WTC11 (cell line): ENCODE results near the gene TRIM40. TPM values are rescaled to one million over a fixed set of nuclear protein-coding genes. Genes with fewer than 3 reads are reported as not detected.

Experiments
- ATAC-seq: fragments of 200-7000 bp; cut with Tn5 transposase; 2 replicates; pipeline ENCODE4 v1.10.0; 2021; ENCODE audit warnings: mild to moderate bottlenecking, moderate library complexity
- CTCF ChIA-PET: fragments of 300-600 bp; sonication (Branson Sonifier 250); formaldehyde crosslinking; loops from one replicate; lab custom pipeline; 2021; ENCODE audit warnings: antibody characterized with exemption; lab: Charles Lee
- POLR2A ChIA-PET: fragments of 350-600 bp; sonication (Branson Sonifier 250); formaldehyde crosslinking; loops from one replicate; lab custom pipeline; 2021; ENCODE audit warnings: antibody characterized with exemption; lab: Charles Lee
- DNase-seq: peaks from one replicate; pipeline ENCODE4 v3.0.0; 2021; ENCODE audit warnings: low spot score
- H3K27ac Mint-ChIP-seq: 2 replicates; pipeline ENCODE4 v1.8.0; 2021; ENCODE audit warnings: mixed read lengths
- H3K27me3 Mint-ChIP-seq: 2 replicates; pipeline ENCODE4 v1.8.0; 2021; ENCODE audit warnings: low read depth, mild to moderate bottlenecking, moderate library complexity, mixed read lengths
- H3K36me3 Mint-ChIP-seq: 2 replicates; pipeline ENCODE4 v1.8.0; 2021; ENCODE audit warnings: mixed read lengths
- H3K4me1 Mint-ChIP-seq: 2 replicates; pipeline ENCODE4 v1.8.0; 2022; ENCODE audit warnings: mixed read lengths
- H3K4me3 Mint-ChIP-seq: 2 replicates; pipeline ENCODE4 v1.8.0; 2021; ENCODE audit warnings: mild to moderate bottlenecking, moderate library complexity, mixed read lengths
- H3K9me3 Mint-ChIP-seq: 2 replicates; pipeline ENCODE4 v1.8.0; 2021; ENCODE audit warnings: mixed read lengths
- AFF4 ChIP-seq: sonication (generic); formaldehyde crosslinking; IDR thresholded peaks from 2 replicates; pipeline ENCODE4 v1.8.1; 2023; ENCODE audit warnings: mild to moderate bottlenecking, missing genetic modification reagents, borderline replicate concordance
- FOXK1 ChIP-seq: sonication (generic); formaldehyde crosslinking; IDR thresholded peaks from 2 replicates; pipeline ENCODE4 v1.8.0; 2022; ENCODE audit warnings: mild to moderate bottlenecking, moderate library complexity, missing genetic modification reagents
- FOXP1 ChIP-seq: sonication (generic); formaldehyde crosslinking; IDR thresholded peaks from 2 replicates; pipeline ENCODE4 v1.8.0; 2022; ENCODE audit warnings: missing genetic modification reagents, mild to moderate bottlenecking, moderate library complexity, borderline replicate concordance
- GABPB1 ChIP-seq: sonication (generic); formaldehyde crosslinking; IDR thresholded peaks from 2 replicates; pipeline ENCODE4 v1.8.1; 2023; ENCODE audit warnings: mild to moderate bottlenecking, missing genetic modification reagents
- IRF2 ChIP-seq: sonication (generic); formaldehyde crosslinking; IDR thresholded peaks from 2 replicates; pipeline ENCODE4 v1.8.0; 2022; ENCODE audit warnings: low read depth, missing genetic modification reagents, borderline replicate concordance
- MXD4 ChIP-seq: fragments of 250-450 bp; sonication (Bioruptor Pico); IDR thresholded peaks from 2 replicates; pipeline ENCODE4 v1.8.0; 2021; ENCODE audit warnings: mild to moderate bottlenecking, moderate library complexity, borderline replicate concordance
- NR3C1 ChIP-seq: sonication (generic); formaldehyde crosslinking; conservative IDR thresholded peaks from 2 replicates; pipeline ENCODE4 v1.8.1; 2023; ENCODE audit warnings: low read depth, mild to moderate bottlenecking, missing genetic modification reagents
- OVOL2 ChIP-seq: fragments of 250-450 bp; sonication (Bioruptor Pico); IDR thresholded peaks from 2 replicates; pipeline ENCODE4 v1.9.0; 2021; ENCODE audit warnings: mild to moderate bottlenecking, borderline replicate concordance
- PRRX2 ChIP-seq: fragments of 250-450 bp; sonication (Bioruptor Pico); IDR thresholded peaks from 2 replicates; pipeline ENCODE4 v1.8.0; 2021; ENCODE audit warnings: mild to moderate bottlenecking
- SMAD3 ChIP-seq: sonication (generic); formaldehyde crosslinking; IDR thresholded peaks from 2 replicates; pipeline ENCODE4 v1.8.0; 2022; ENCODE audit warnings: missing genetic modification reagents, mild to moderate bottlenecking, borderline replicate concordance
- TEAD4 ChIP-seq: sonication (generic); formaldehyde crosslinking; IDR thresholded peaks from 2 replicates; pipeline ENCODE4 v1.8.0; 2022; ENCODE audit warnings: mild to moderate bottlenecking, missing genetic modification reagents
- ZNF396 ChIP-seq: fragments of 250-450 bp; sonication (Bioruptor Pico); IDR thresholded peaks from 2 replicates; pipeline ENCODE4 v1.8.0; 2021; ENCODE audit warnings: mild to moderate bottlenecking, moderate library complexity, borderline replicate concordance
- ZNF416 ChIP-seq: fragments of 250-450 bp; sonication (Bioruptor Pico); IDR thresholded peaks from 2 replicates; pipeline ENCODE4 v1.9.0; 2021; ENCODE audit warnings: mild to moderate bottlenecking, inconsistent platforms
- total RNA-seq: library from RNA; stranded (reverse); gene quantifications from 3 replicates; pipeline ENCODE4 v1.2.3, GENCODE V29; 2021
- TF ChIP-seq, protein P1 (sequence below): sonication (generic); formaldehyde crosslinking; IDR thresholded peaks from 2 replicates; pipeline ENCODE4 v1.8.0; 2022; ENCODE audit warnings: missing genetic modification reagents
- TF ChIP-seq, protein P2 (sequence below): sonication (generic); formaldehyde crosslinking; IDR thresholded peaks from 2 replicates; pipeline ENCODE4 v1.8.1; 2023; ENCODE audit warnings: mild to moderate bottlenecking, missing genetic modification reagents, moderate library complexity
- TF ChIP-seq, protein P3 (sequence below): fragments of 200-600 bp; IDR thresholded peaks from 2 replicates; pipeline ENCODE4 v1.8.0; 2022; ENCODE audit warnings: antibody characterized with exemption

TRIM40 gene
- total RNA-seq, 1 experiment from 2014 or later, result not detected

GRCh38 chr6:30102414-30102969, 33.4 kb upstream of the TRIM40 start (continued):
- TF ChIP-seq, protein P1, sequence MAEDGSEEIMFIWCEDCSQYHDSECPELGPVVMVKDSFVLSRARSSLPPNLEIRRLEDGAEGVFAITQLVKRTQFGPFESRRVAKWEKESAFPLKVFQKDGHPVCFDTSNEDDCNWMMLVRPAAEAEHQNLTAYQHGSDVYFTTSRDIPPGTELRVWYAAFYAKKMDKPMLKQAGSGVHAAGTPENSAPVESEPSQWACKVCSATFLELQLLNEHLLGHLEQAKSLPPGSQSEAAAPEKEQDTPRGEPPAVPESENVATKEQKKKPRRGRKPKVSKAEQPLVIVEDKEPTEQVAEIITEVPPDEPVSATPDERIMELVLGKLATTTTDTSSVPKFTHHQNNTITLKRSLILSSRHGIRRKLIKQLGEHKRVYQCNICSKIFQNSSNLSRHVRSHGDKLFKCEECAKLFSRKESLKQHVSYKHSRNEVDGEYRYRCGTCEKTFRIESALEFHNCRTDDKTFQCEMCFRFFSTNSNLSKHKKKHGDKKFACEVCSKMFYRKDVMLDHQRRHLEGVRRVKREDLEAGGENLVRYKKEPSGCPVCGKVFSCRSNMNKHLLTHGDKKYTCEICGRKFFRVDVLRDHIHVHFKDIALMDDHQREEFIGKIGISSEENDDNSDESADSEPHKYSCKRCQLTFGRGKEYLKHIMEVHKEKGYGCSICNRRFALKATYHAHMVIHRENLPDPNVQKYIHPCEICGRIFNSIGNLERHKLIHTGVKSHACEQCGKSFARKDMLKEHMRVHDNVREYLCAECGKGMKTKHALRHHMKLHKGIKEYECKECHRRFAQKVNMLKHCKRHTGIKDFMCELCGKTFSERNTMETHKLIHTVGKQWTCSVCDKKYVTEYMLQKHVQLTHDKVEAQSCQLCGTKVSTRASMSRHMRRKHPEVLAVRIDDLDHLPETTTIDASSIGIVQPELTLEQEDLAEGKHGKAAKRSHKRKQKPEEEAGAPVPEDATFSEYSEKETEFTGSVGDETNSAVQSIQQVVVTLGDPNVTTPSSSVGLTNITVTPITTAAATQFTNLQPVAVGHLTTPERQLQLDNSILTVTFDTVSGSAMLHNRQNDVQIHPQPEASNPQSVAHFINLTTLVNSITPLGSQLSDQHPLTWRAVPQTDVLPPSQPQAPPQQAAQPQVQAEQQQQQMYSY (CRISPR knock-in tag), result no peak

DNA sequence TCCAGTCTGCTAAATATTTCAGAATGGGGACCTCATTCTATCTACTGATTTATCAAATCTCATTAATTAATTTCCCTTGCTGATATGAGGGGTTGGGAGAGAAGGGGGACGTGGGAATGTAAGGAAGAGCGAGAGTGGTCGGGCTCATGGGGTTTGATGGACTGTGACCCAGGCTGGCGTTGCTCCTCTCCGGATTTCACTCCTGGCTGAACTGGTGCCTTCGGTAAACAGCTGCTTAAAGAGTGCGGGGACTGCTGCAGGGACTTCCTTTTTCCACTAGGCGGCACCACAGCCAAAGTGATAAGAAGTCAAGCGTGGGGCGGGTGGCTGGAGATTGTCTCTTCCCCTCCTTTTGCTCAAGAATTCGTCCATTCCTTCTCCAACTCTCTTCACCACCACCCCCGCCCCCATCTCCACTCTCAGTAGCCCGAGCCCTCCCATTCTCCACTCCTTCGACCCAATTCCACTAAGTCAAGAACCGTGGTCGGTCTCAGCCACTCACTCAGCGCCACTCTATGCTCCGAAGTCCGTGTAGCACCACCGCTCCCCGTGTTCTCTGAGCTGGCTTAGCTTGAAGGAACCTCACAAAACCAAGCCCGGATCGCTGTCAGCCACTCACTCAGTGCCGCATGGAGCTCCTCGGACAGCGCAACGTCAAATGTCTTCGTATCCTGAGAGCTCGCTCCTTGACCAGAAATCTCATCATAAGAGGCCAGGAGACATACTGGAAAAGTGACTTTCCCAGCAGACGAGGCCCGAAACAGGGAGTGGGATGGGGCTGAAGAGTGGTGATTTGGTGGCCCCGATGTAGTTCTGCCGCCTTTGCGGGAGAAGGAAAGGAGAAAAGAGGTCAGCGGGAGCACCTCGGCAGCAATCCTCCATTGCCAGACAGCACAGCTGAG, 32.7 kb upstream of the TRIM40 start:
- Mint-ChIP-seq H3K36me3 (no peaks in the 10 kb centered on the region), H3K9me3 (no peaks in the 10 kb centered on the region), H3K27me3 (peaks cover 83% of the 10 kb centered on the region), H3K27ac (no peak overlapping the region), H3K4me1 (peaks cover 30% of the 10 kb centered on the region), H3K4me3 (peak overlapping the region; percentile 80)
- ChIA-PET POLR2A (interaction anchor here (1.0 kb wide), 2 partner anchors 28 to 29 kb away, joined by 3 read pairs; no protein-coding TSS in a partner anchor), CTCF (interaction anchor here (0.6 to 6.6 kb wide), 39 partner anchors 8 to 450 kb away, joined by 3 to 389 read pairs (median 4); partner anchors contain the start of genes POLR1H, RNF39, TRIM15 and TRIM26)
- ATAC-seq (peak; percentile 51), DNase-seq (peak; percentile 90)
- no peak for TF ChIP-seq IRF2 (CRISPR knock-in tag)
- TF ChIP-seq, protein P2, sequence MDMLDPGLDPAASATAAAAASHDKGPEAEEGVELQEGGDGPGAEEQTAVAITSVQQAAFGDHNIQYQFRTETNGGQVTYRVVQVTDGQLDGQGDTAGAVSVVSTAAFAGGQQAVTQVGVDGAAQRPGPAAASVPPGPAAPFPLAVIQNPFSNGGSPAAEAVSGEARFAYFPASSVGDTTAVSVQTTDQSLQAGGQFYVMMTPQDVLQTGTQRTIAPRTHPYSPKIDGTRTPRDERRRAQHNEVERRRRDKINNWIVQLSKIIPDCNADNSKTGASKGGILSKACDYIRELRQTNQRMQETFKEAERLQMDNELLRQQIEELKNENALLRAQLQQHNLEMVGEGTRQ, result no peak
- no peak; the same call in 1 of the 2 replicates for TF ChIP-seq GABPB1 (CRISPR knock-in tag)
- TF ChIP-seq ZNF416 (CRISPR knock-in tag), result no peak
- no peak for TF ChIP-seq ZNF396 (CRISPR knock-in tag)
- no peak for TF ChIP-seq OVOL2 (CRISPR knock-in tag)
- TF ChIP-seq PRRX2 (CRISPR knock-in tag), result no peak
- TF ChIP-seq, protein P1 (CRISPR knock-in tag), result peak; percentile 80
- TF ChIP-seq FOXK1 (CRISPR knock-in tag), result no peak
- TF ChIP-seq, protein P3, sequence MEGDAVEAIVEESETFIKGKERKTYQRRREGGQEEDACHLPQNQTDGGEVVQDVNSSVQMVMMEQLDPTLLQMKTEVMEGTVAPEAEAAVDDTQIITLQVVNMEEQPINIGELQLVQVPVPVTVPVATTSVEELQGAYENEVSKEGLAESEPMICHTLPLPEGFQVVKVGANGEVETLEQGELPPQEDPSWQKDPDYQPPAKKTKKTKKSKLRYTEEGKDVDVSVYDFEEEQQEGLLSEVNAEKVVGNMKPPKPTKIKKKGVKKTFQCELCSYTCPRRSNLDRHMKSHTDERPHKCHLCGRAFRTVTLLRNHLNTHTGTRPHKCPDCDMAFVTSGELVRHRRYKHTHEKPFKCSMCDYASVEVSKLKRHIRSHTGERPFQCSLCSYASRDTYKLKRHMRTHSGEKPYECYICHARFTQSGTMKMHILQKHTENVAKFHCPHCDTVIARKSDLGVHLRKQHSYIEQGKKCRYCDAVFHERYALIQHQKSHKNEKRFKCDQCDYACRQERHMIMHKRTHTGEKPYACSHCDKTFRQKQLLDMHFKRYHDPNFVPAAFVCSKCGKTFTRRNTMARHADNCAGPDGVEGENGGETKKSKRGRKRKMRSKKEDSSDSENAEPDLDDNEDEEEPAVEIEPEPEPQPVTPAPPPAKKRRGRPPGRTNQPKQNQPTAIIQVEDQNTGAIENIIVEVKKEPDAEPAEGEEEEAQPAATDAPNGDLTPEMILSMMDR, result peak; percentile 85

- ChIA-PET CTCF (interaction anchor here (0.7 to 6.6 kb wide), 32 partner anchors 8 to 450 kb away, joined by 3 to 389 read pairs (median 5); partner anchors contain the start of genes POLR1H, PPP1R11, RNF39 and TRIM15), POLR2A (interaction anchor here (1.0 kb wide), 1 partner anchor 27 kb away, joined by 3 read pairs; no protein-coding TSS in a partner anchor)
- Mint-ChIP-seq H3K27me3 (peaks cover 83% of the 10 kb centered on the region), H3K36me3 (no peaks in the 10 kb centered on the region), H3K4me3 (peak overlapping the region; percentile 80), H3K27ac (no peak overlapping the region), H3K4me1 (peaks cover 30% of the 10 kb centered on the region), H3K9me3 (no peaks in the 10 kb centered on the region)
- ATAC-seq (no peak), DNase-seq (no peak)
- TF ChIP-seq AFF4 (CRISPR knock-in tag), result no peak
- TF ChIP-seq NR3C1, result no peak
- no peak for TF ChIP-seq FOXP1 (CRISPR knock-in tag)
- no peak for TF ChIP-seq MXD4 (CRISPR knock-in tag)
- no peak for TF ChIP-seq SMAD3 (CRISPR knock-in tag)
- TF ChIP-seq TEAD4 (CRISPR knock-in tag), result no peak
Observed at GRCh38 chr6:30103872-30104179, 32.1 kb upstream of the TRIM40 start.
